Suprapubic skin (tissue), 3 donors: Measurements from ENCODE around the gene MYBPH.

Source experiments
- CTCF ChIP-seq, 2 donors: fragments of 200-600 bp in 1 of 2; fragments of 450-650 bp in 1 of 2; sonication (generic) in 1 of 2; IDR thresholded peaks; one replicate each; pipeline ENCODE4 v1.5.1; 2016 to 2019; ENCODE audit warnings: antibody characterized with exemption in 2 of 2, mild to moderate bottlenecking in 1 of 2, moderate library complexity in 1 of 2
- EP300 ChIP-seq: sonication (generic); formaldehyde crosslinking; IDR thresholded peaks from one replicate; pipeline ENCODE4 v1.6.1; 2017; ENCODE audit warnings: antibody characterized with exemption
- POLR2A ChIP-seq, 2 donors: fragments of 450-650 bp; IDR thresholded peaks; one replicate each; pipeline ENCODE4 v1.6.1; 2017; ENCODE audit warnings: antibody characterized with exemption in 2 of 2, mild to moderate bottlenecking in 2 of 2, moderate library complexity in 2 of 2

GRCh38 chr1:203190949-203191348 lies 15.3 kb upstream of the MYBPH start:
- TF ChIP-seq POLR2A (IDR thresholded peaks at IDR 0.05) = no peak
- TF ChIP-seq CTCF (IDR thresholded peaks at IDR 0.05) = no peak
- no peak for TF ChIP-seq EP300
